ENCODE data around the gene GUCY1B1.

GUCY1B1 gene

DNA sequence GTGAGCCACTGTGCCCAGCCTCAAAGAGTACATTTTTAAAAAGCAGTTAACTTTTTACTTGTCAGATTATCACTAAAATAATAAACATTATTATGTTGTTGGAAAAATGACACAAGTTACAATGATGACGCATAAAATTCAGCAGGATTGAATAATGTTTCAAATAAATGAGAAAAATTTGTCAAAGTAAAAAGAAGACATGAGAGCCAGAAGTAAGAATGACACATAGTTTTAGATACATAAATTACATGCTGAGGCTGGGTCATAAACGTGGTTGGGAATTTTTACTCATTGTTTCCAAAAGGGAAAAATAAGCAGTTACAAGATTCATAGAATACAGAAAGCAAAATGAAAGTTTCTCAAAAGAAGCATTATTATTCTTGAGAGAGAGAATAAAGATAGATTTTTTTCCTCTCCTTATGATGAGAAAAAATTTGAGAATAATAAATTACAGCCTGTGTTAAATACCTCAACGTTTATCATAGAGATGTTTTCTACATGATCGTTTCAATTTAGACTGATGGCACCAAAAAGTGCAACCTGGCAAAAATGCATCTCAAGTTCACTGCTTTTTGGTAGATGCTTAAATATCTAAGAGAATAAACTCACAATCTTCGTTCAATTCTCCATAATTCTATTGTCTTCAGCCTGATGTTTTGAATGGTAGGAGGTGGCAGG, 40.4 kb downstream of the GUCY1B1 start:
- in situ Hi-C loops (cut with HindIII; ENCODE audit: low sequenced_read_pairs): no loop called here

- in situ Hi-C loops (cut with HindIII; ENCODE audit: low sequenced_read_pairs): no loop called here
Observed at GRCh38 chr4:155799794-155800123, 40.9 kb downstream of the GUCY1B1 start.

DNA sequence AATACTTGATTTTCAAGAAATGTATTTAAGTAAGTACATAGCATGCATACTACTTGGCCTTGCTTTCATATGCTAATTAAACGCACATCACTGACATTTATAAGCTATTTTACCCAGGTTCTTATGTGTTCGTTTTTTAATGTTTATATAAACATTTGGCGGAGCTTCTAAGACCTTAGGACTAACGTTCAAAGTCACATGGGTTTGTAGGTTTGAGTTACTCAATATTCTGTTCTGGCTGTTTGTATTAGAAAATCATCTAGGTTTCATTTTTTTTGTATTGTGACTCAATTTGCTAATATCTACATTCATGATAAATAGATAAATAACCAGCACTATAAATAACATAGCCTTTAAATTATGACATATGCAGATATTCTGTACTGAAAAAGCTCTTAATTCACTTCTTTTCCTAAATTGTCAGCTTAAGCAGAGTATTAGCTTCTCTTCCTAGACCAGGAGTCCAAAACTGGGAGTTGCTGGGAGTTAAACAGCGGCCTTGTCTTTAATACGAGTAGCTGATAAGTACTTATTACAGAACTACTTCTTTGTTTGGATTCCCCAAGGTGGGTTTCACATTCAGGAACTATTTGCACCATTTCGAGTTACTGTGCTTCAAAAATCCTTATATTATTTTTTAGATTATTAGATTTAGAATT, 42.0 kb downstream of the GUCY1B1 start:
- in situ Hi-C loops (cut with HindIII; ENCODE audit: low sequenced_read_pairs): no loop called here

DNA sequence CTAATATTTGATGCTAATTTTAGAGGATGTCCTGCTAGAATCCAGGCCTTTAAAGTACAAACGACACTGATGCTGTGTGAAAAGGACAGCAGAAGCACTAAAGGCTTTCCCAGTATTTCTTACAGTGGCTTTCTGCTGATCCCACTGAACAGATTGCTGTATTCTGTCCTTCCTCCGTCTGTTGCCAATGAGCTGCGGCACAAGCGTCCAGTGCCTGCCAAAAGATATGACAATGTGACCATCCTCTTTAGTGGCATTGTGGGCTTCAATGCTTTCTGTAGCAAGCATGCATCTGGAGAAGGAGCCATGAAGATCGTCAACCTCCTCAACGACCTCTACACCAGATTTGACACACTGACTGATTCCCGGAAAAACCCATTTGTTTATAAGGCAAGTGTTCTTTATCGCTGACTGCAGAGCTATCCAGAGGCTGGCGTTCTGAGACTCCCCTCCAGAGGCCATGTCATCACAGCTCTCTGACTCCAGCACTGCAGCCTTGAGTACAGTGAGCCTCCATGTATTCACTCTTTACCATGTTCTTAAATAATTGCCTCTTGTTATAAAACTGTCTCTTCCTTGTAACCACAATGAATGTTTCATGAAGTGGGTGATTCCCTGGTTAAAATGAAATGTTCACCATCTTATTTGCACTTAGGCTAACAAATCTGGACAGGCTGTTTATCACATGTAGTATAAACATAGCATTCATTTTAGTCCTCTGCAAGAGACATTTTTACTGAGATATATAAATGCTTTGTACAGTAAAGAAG, 43.6 kb downstream of the GUCY1B1 start:
- in situ Hi-C loops (cut with HindIII; ENCODE audit: low sequenced_read_pairs): no loop called here

DNA sequence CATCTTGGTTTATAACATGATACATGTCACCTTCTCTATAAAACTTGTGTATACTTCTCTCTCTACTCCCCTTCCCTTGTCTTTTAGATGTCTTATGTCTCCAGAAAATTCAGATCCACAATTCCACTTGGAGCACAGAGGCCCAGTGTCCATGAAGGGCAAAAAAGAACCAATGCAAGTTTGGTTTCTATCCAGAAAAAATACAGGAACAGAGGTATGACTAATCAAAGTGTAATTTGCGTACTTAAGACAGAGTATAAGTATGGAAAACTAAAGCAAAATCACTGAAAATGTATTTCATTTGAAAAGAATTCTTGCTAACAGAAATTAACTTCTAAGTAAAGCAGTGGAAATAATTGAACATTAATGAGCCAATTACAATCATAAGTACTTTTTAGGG, 46.2 kb downstream of the GUCY1B1 start:
- in situ Hi-C loops (cut with HindIII; ENCODE audit: low sequenced_read_pairs): loop anchor here (5.0 kb wide), 1 partner anchor 102 kb away; no protein-coding TSS in a partner anchor

GRCh38 chr4:155807021-155807420, 48.2 kb downstream of the GUCY1B1 start:
- in situ Hi-C loops (cut with HindIII; ENCODE audit: low sequenced_read_pairs): loop anchor here (5.0 kb wide), 1 partner anchor 100 kb away; no protein-coding TSS in a partner anchor

DNA sequence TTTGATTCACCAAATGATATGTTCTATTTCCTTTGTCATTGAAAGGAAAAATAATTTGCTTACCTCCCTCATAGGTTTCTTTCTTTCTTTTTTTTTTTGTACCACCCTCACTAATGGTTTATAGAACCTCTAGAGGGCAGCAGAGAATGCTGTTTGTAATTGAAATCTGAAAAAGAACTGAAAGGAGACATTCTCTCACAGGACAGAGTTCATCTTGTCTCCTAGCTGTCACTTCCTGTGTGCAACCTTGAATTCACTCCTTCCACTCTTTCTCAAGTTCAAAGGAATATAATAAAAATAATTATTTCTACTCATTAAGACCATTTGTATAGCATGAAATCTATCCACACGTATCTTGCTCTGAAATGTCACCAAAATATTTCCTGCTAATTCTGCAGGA, 51.0 kb downstream of the GUCY1B1 start:
- in situ Hi-C loops (cut with HindIII; ENCODE audit: low sequenced_read_pairs): loop anchor here (5.0 kb wide), 1 partner anchor 97 kb away; no protein-coding TSS in a partner anchor

DNA sequence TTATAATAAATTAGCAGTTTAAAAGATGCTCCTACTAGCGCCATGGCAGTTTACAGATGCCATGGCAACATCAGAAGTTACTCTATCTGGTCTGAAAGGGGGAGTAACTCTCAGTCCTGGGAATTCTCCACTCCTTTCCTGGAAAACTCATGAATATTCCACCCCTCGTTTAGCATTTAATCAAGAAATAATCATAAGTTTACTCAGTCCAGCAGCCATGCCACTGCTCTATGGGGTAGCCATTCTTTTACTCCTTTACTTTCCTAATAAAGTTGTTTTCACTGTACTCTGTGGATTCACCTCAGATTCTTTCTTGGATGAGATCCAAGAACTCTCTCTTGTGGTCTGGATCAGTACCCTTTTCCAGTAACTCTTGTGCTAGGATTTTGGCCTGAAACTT, 52.3 kb downstream of the GUCY1B1 start:
- in situ Hi-C loops (cut with HindIII; ENCODE audit: low sequenced_read_pairs): no loop called here

- in situ Hi-C loops (cut with HindIII; ENCODE audit: low sequenced_read_pairs): no loop called here
Observed at GRCh38 chr4:155818639-155819038, 59.8 kb downstream of the GUCY1B1 start.

DNA sequence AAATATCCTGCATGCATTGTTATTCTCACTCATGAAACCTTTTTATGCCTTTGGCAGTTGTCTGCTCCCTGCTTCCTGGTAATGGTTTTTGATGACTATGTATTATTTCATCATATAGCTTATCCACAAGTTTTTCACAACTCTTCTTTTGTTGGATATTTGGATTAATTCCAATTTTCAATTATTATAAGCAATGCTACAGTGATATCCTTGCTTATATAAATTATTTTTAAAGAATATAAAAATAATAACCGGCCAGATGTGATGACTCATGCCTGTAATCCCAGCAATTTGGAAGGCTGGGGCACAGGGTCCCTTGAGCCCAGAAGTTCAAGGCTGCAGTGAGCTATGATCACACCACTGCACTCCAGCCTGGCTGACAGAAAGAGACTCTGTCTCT, 60.2 kb downstream of the GUCY1B1 start:
- in situ Hi-C loops (cut with HindIII; ENCODE audit: low sequenced_read_pairs): no loop called here

GRCh38 chr4:155820887-155821518, 62.2 kb downstream of the GUCY1B1 start:
- in situ Hi-C loops (cut with HindIII; ENCODE audit: low sequenced_read_pairs): no loop called here

GRCh38 chr4:155822572-155822971, 63.8 kb downstream of the GUCY1B1 start:
- in situ Hi-C loops (cut with HindIII; ENCODE audit: low sequenced_read_pairs): no loop called here

DNA sequence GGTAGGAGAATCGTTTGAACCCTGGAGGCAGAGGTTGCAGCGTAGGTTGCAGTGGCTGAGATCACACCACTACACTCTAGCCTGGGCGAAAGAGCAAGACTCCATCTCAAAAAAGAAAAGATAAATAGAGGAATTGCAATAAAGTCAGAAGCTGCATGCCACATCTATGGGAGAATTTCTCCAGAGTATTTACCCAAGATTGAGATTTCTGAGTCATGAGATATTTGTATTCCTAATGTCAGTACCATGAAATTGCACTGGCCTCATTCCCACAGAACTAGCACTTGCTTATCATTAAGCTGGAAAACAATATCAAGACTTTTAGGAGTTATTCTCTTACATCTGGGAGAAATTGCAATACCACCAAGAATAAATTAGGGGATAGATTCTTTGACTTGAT, 69.8 kb downstream of the GUCY1B1 start:
- in situ Hi-C loops (cut with HindIII; ENCODE audit: low sequenced_read_pairs): no loop called here

DNA sequence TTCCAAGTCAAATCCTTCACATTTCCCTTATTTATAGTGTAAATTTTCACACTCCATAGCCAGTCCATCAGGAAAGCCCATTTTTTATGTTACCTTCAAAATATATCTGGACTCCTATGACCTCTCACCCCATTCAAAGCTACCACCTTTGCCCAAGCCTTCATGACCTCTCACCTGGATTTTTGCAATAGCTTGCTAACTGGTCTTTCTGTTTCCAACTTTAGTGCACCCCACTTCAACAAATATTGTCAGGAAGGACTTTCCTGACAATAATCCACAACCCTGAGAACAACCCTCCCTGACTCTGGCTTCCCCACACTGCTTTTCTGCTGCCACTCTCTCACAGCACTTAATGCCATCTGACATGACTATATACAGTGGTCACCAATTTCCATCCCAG, 73.8 kb downstream of the GUCY1B1 start:
- in situ Hi-C loops (cut with HindIII; ENCODE audit: low sequenced_read_pairs): no loop called here

GRCh38 chr4:155837203-155837796, 78.5 kb downstream of the GUCY1B1 start:
- in situ Hi-C loops (cut with HindIII; ENCODE audit: low sequenced_read_pairs): no loop called here

DNA sequence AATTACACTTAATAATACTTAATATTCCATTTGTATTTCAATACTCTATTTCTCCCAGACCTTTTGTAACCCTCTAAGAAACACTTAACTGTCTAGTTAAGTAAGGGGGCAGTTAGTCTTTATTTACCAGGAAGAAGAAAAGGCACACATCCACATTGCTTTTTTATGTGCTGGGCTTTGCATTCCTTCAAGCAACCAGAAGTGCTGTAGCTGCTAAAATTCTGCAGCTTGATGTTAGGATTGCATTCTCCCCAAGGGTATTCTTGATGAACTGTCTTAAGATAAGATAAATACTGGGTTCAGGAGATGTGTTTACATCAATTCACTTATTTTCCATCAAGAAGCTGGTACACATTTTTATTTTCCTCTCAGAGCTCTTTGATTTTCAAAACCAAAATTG, 83.3 kb downstream of the GUCY1B1 start:
- in situ Hi-C loops (cut with HindIII; ENCODE audit: low sequenced_read_pairs): no loop called here

- in situ Hi-C loops (cut with HindIII; ENCODE audit: low sequenced_read_pairs): no loop called here
Observed at GRCh38 chr4:155846929-155847328, 88.1 kb downstream of the GUCY1B1 start.

DNA sequence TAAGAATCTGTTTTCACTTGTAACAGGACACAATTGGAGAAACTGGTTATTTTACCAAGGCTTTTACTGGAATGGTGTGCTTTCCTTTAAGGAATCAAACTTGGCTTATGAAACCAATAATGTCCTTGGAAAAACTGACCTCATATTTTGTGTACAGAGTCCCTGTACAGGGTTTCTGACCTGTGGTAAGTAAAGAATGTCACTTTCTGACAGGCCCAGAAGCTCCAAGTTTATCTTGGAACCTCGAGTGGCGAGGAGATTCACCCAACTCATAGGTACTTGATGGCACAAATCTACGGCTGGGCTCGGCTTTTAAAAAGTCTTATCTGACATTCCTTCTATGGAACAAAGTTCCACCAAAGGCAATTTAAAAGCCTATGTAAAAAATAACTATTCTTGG, 90.2 kb downstream of the GUCY1B1 start:
- in situ Hi-C loops (cut with HindIII; ENCODE audit: low sequenced_read_pairs): no loop called here

DNA sequence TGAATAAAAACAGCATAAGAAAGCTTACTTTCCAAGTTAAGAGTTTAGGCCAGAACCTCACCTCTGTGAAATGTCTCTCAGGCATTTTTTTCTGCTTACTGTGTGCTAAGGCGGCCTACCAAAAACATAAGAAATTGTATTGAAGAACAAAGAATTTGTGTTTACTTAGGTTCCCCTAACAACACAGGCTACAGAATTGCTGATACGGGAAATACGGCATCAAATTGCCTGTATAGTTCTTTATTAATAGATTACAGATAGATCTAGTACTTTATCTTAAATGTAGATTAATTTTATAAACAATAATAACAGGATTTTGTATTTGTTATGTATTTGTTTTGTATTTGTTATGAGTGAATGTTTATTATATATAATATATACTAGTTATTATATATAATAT, 94.4 kb downstream of the GUCY1B1 start:
- in situ Hi-C loops (cut with HindIII; ENCODE audit: low sequenced_read_pairs): no loop called here

DNA sequence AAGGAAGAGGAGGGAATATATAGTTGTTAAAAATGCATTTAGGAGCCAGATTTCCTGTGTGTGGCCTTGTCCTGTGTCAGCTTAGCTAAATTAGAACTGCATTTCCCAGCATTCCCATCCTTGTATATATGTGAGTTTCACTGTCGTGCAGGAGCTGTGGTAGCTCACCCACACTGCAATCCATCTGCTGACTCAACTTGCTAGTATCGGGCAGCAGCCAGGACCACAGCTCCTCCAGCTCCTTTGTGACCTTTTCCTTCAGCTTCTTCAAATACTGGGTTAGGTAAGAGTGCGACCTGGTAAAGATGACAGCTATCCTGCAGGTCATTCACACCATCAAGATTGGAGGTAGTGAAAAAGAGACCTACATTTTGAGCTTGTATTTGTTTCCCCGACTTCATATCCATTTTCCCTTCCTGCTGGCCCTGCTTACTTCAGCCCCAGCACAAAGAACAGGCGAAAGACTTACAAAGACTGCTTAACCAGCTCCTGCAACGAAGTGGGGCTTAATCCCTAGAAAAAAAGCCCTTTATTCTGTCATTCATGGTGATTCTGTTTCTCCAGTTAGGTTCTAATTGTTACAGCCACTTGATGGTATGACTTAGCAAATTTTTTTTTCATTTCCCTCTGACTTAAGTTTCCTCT, 95.9 kb downstream of the GUCY1B1 start:
- in situ Hi-C loops (cut with HindIII; ENCODE audit: low sequenced_read_pairs): no loop called here

GRCh38 chr4:155855897-155856296, 97.1 kb downstream of the GUCY1B1 start:
- in situ Hi-C loops (cut with HindIII; ENCODE audit: low sequenced_read_pairs): no loop called here

All from DLD1 (cell line).